PC-9 (cell line): ENCODE results near the gene MMD2.

Experiments
- EZH2 ChIP-seq: fragments of 200-600 bp; sonication (generic); IDR thresholded peaks from 2 replicates; pipeline ENCODE4 v1.8.0; 2017; ENCODE audit warnings: antibody characterized with exemption, low read depth
- TF ChIP-seq, protein P1 (sequence below): fragments of 200-600 bp; sonication (generic); conservative IDR thresholded peaks from 2 replicates; pipeline ENCODE4 v1.6.1; 2017; ENCODE audit warnings: mixed run types, antibody characterized with exemption, mild to moderate bottlenecking, moderate library complexity

DNA sequence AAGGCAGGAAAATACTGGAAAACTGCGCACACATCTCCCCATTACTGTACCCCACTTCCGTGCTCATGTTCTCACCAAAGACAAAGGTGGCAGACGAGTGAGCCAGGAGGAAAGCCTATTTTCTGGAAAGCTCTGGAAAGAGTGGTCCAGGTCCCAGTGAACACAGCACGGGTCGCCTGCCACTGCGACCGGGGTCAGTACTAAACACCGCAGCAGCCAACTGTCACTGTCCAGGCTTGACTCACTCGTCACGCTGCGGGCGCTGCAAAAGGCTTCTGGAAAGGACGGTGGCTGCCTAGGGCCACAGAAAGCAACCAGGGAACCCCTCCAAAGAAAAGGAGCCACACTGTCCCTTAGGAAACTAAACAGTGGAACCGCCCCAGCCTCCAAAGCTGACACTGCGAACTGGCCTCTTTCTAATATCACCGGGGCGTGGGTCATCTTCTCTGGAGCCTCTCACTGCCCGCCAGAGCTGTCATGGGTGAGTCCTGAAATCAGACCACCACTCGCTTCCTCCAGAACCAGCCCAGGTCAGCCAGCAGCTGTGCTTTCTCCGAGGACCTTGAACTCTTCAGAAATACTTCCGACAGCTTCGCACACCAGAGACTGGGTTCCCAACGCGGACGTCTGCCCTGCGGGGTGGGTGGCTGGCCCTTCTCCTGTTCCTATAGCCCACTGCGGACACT is 79.4 kb downstream of the MMD2 start:
- TF ChIP-seq, protein P1, sequence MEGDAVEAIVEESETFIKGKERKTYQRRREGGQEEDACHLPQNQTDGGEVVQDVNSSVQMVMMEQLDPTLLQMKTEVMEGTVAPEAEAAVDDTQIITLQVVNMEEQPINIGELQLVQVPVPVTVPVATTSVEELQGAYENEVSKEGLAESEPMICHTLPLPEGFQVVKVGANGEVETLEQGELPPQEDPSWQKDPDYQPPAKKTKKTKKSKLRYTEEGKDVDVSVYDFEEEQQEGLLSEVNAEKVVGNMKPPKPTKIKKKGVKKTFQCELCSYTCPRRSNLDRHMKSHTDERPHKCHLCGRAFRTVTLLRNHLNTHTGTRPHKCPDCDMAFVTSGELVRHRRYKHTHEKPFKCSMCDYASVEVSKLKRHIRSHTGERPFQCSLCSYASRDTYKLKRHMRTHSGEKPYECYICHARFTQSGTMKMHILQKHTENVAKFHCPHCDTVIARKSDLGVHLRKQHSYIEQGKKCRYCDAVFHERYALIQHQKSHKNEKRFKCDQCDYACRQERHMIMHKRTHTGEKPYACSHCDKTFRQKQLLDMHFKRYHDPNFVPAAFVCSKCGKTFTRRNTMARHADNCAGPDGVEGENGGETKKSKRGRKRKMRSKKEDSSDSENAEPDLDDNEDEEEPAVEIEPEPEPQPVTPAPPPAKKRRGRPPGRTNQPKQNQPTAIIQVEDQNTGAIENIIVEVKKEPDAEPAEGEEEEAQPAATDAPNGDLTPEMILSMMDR: no peak
- TF ChIP-seq EZH2: no peak
